ENCODE data around the gene PACSIN1.

Gene PACSIN1

DNA sequence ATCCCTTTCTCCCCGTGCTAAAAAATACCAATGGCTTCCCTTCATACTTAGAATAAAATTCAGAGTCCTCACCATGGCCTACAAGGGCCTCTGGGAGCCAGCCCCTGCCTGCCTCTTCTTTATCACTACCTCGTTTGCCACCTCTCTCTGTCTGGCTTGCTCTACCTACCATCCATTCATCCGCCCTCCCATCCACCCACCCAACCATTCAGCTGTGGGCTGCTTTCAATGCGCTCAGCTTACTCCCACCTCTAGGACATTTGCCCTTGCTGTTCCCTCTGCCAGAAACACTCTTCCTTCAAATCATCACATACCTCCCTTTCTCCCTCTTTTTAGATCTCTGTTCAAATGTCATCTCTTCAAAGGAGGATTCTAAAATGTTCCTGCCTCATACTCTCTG lies 44.4 kb downstream of the PACSIN1 start:
- Histone ChIP-seq H3K18ac (ENCODE audit: low read depth in 1 of 2, low read length in 2 of 2) (no peak overlapping the region), H3K4me2 (ENCODE audit: low read length, poor library complexity, severe bottlenecking) (no peak overlapping the region), H3K4me1 (ENCODE audit: control insufficient read depth, insufficient read depth, low read depth, low read length) (peaks cover 8% of the 10 kb centered on the region), H3K14ac (ENCODE audit: low read length in 2 of 2) (no peak overlapping the region), H2BK5ac (ENCODE audit: low read depth, low read length, poor library complexity, severe bottlenecking) (no peak overlapping the region), H2BK120ac (ENCODE audit: low read depth, low read length) (no peak overlapping the region), H3K4ac (ENCODE audit: low read depth in 1 of 2, low read length in 2 of 2) (no peak overlapping the region), H4K91ac (ENCODE audit: low read length) (no peak overlapping the region), H3K23ac (ENCODE audit: low read length in 2 of 2) (no peak overlapping the region), H2BK12ac (ENCODE audit: low read length in 2 of 2) (no peak overlapping the region), H3K27ac (ENCODE audit: low read length, poor library complexity, severe bottlenecking) (no peak overlapping the region), H3K27me3 (ENCODE audit: control insufficient read depth in 1 of 2, insufficient read depth in 1 of 2, low read length in 2 of 2) (peaks cover 27 to 42% of the 10 kb centered on the region in 2 experiments), H3K36me3 (ENCODE audit: control insufficient read depth in 1 of 2, insufficient read depth in 2 of 2, low read depth in 1 of 2, low read length in 2 of 2) (peaks cover 0 to under 1% of the 10 kb centered on the region in 2 experiments), H4K8ac (ENCODE audit: low read length) (no peak overlapping the region), H2AFZ (ENCODE audit: low read depth, low read length) (no peak overlapping the region), H3K9me3 (ENCODE audit: control insufficient read depth, low read length) (no peaks in the 10 kb centered on the region), H3K9ac (ENCODE audit: low read length) (no peak overlapping the region), H2AK5ac (ENCODE audit: low read length, severe bottlenecking) (no peak overlapping the region), H3K79me1 (replicated peaks; ENCODE audit: low read length, poor library complexity, severe bottlenecking) (no peaks in the 10 kb centered on the region), H2BK15ac (ENCODE audit: low read depth, poor library complexity, severe bottlenecking) (no peak overlapping the region), H3K4me3 (ENCODE audit: insufficient read depth in 1 of 2, low read depth in 1 of 2, low read length in 2 of 2) (no peak overlapping the region)
- WGBS, result 87% methylated on average over 4 of the region's 4 CpGs
- no peak for DNase-seq

DNA sequence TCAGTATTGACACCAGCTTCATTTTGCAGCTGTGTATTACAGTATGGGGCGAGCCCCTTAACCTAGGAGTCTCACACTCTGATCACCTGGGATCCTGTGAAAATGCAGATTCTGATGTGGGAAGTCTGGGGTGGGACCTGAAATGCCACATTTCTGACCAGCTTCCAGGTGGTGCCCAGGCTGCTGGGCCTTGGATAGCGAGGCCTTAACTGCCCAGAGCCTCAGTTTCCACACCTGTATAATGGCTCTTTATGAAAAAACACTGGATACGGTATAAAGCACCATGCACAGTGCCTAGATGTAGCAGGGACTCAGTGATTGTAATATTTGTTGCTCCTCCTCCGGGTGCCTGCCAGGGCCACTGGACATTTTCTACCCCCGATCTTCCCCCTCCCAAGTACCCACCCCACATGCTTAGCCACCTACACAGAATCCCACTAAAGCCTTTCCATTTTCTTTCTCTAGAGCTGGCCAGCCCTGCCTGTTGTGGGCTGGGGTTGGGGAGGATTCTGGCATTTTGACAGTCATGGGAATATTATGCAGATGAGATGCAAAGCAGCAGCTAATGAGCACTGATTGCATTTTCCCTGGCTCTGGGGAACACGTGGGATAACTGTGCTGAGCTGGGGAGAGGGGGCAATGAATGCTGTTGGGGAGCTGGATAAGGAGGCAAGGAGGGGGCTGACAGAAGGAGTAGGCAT lies 45.5 kb downstream of the PACSIN1 start:
- Histone ChIP-seq H2BK5ac (ENCODE audit: low read depth, low read length, poor library complexity, severe bottlenecking) (no peak overlapping the region), H2BK12ac (ENCODE audit: low read length in 2 of 2) (no peak overlapping the region), H3K9me3 (ENCODE audit: control insufficient read depth, low read length) (no peaks in the 10 kb centered on the region), H4K91ac (ENCODE audit: low read length) (no peak overlapping the region), H3K36me3 (ENCODE audit: control insufficient read depth in 1 of 2, insufficient read depth in 2 of 2, low read depth in 1 of 2, low read length in 2 of 2) (peaks cover 0 to 4% of the 10 kb centered on the region in 2 experiments), H2AFZ (ENCODE audit: low read depth, low read length) (no peak overlapping the region), H3K4me3 (ENCODE audit: insufficient read depth in 1 of 2, low read depth in 1 of 2, low read length in 2 of 2) (no peak overlapping the region), H3K27me3 (ENCODE audit: control insufficient read depth in 1 of 2, insufficient read depth in 1 of 2, low read length in 2 of 2) (peaks cover 38 to 49% of the 10 kb centered on the region in 2 experiments), H3K27ac (ENCODE audit: low read length, poor library complexity, severe bottlenecking) (no peak overlapping the region), H2BK15ac (ENCODE audit: low read depth, poor library complexity, severe bottlenecking) (no peak overlapping the region), H3K4me1 (ENCODE audit: control insufficient read depth, insufficient read depth, low read depth, low read length) (peaks cover 8% of the 10 kb centered on the region), H2BK120ac (ENCODE audit: low read depth, low read length) (no peak overlapping the region), H2AK5ac (ENCODE audit: low read length, severe bottlenecking) (no peak overlapping the region), H3K23ac (ENCODE audit: low read length in 2 of 2) (no peak overlapping the region), H3K4me2 (ENCODE audit: low read length, poor library complexity, severe bottlenecking) (no peak overlapping the region), H4K8ac (ENCODE audit: low read length) (no peak overlapping the region), H3K9ac (ENCODE audit: low read length) (no peak overlapping the region), H3K18ac (ENCODE audit: low read depth in 1 of 2, low read length in 2 of 2) (no peak overlapping the region), H3K14ac (ENCODE audit: low read length in 2 of 2) (no peak overlapping the region), H3K4ac (ENCODE audit: low read depth in 1 of 2, low read length in 2 of 2) (no peak overlapping the region), H3K79me1 (replicated peaks; ENCODE audit: low read length, poor library complexity, severe bottlenecking) (no peaks in the 10 kb centered on the region)
- no peak for DNase-seq
- 82% methylated on average over 4 of the region's 6 CpGs for WGBS

DNA sequence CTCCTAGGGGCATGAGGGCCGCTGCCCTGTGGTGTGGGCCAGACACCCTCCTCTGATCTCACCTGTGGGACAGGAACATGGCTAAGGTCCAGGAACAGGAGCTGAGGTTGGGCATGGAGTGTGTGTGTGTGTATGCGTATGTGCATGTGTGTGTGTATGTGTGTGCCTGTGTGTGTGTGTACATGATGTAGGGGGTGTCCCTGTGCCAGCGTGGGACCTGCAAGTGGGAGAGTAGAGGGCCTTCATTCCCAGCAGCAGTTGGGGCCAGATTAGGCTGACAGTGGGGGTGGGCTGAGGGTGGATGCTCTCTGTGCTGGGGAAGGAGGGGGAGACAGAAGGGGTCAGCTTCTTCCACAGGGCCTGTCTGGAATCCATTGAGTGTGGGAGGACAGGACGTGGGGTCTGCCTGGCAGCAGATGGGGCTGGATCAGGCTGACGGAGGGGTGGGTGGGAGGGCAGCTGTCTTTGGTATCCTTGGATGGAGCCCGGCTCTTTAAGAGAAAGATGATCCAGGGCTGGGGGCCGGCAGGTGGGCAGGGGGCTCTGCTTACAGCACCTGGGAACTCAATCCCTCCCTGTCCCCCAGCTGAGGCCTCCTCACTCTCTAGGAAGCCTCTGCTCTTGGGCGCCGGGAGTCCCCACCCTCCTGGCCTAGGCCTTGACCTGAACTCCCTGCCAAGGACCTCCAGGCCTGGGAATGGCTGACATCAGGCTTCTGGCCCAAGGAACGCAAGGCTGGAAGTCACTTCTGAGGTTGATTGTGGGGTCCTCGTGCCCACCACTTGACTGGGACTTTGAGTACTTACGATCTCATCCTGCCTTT lies 46.2 kb downstream of the PACSIN1 start:
- no peak overlapping the region for H2BK120ac ChIP-seq (ENCODE audit: low read depth, low read length)
- H3K4me1 ChIP-seq (ENCODE audit: control insufficient read depth, insufficient read depth, low read depth, low read length), result peaks cover 8% of the 10 kb centered on the region
- H3K14ac ChIP-seq (ENCODE audit: low read length in 2 of 2), result no peak overlapping the region
- H4K8ac ChIP-seq (ENCODE audit: low read length), result peak overlapping the region; percentile 30
- H3K36me3 ChIP-seq (ENCODE audit: control insufficient read depth in 1 of 2, insufficient read depth in 2 of 2, low read depth in 1 of 2, low read length in 2 of 2), result peaks cover 0 to 4% of the 10 kb centered on the region in 2 experiments
- no peak overlapping the region for H2BK5ac ChIP-seq (ENCODE audit: low read depth, low read length, poor library complexity, severe bottlenecking)
- no peak overlapping the region for H3K9ac ChIP-seq (ENCODE audit: low read length)
- H3K4me3 ChIP-seq (ENCODE audit: insufficient read depth in 1 of 2, low read depth in 1 of 2, low read length in 2 of 2), result no peak overlapping the region
- no peak overlapping the region for H4K91ac ChIP-seq (ENCODE audit: low read length)
- H2BK12ac ChIP-seq (ENCODE audit: low read length in 2 of 2), result no peak overlapping the region
- H3K4ac ChIP-seq (ENCODE audit: low read depth in 1 of 2, low read length in 2 of 2), result no peak overlapping the region
- no peak overlapping the region for H2BK15ac ChIP-seq (ENCODE audit: low read depth, poor library complexity, severe bottlenecking)
- no peak for DNase-seq
- peaks cover 45 to 53% of the 10 kb centered on the region in 2 experiments for H3K27me3 ChIP-seq (ENCODE audit: control insufficient read depth in 1 of 2, insufficient read depth in 1 of 2, low read length in 2 of 2)
- no peak overlapping the region for H3K18ac ChIP-seq (ENCODE audit: low read depth in 1 of 2, low read length in 2 of 2)
- H3K9me3 ChIP-seq (ENCODE audit: control insufficient read depth, low read length), result no peaks in the 10 kb centered on the region
- WGBS, result 71% methylated on average over 11 of the region's 12 CpGs
- H3K27ac ChIP-seq (ENCODE audit: low read length, poor library complexity, severe bottlenecking), result no peak overlapping the region
- peak overlapping the region in 1 of 2 experiments; percentile 2 for H3K23ac ChIP-seq (ENCODE audit: low read length in 2 of 2)
- H2AK5ac ChIP-seq (ENCODE audit: low read length, severe bottlenecking), result no peak overlapping the region
- no peaks in the 10 kb centered on the region for H3K79me1 ChIP-seq (replicated peaks; ENCODE audit: low read length, poor library complexity, severe bottlenecking)
- H3K4me2 ChIP-seq (ENCODE audit: low read length, poor library complexity, severe bottlenecking), result no peak overlapping the region
- H2AFZ ChIP-seq (ENCODE audit: low read depth, low read length), result no peak overlapping the region

GRCh38 chr6:34512738-34513115 lies 46.9 kb downstream of the PACSIN1 start:
- peaks cover 8% of the 10 kb centered on the region for H3K4me1 ChIP-seq (ENCODE audit: control insufficient read depth, insufficient read depth, low read depth, low read length)
- H3K4ac ChIP-seq (ENCODE audit: low read depth in 1 of 2, low read length in 2 of 2), result no peak overlapping the region
- WGBS, result 88% methylated on average over 5 of the region's 5 CpGs
- H3K27ac ChIP-seq (ENCODE audit: low read length, poor library complexity, severe bottlenecking), result no peak overlapping the region
- no peak overlapping the region for H3K14ac ChIP-seq (ENCODE audit: low read length in 2 of 2)
- no peaks in the 10 kb centered on the region for H3K9me3 ChIP-seq (ENCODE audit: control insufficient read depth, low read length)
- no peak overlapping the region for H2BK5ac ChIP-seq (ENCODE audit: low read depth, low read length, poor library complexity, severe bottlenecking)
- H4K8ac ChIP-seq (ENCODE audit: low read length), result no peak overlapping the region
- H2BK15ac ChIP-seq (ENCODE audit: low read depth, poor library complexity, severe bottlenecking), result no peak overlapping the region
- H2AFZ ChIP-seq (ENCODE audit: low read depth, low read length), result no peak overlapping the region
- no peak overlapping the region for H3K4me3 ChIP-seq (ENCODE audit: insufficient read depth in 1 of 2, low read depth in 1 of 2, low read length in 2 of 2)
- H2AK5ac ChIP-seq (ENCODE audit: low read length, severe bottlenecking), result no peak overlapping the region
- peaks cover 51 to 59% of the 10 kb centered on the region in 2 experiments for H3K27me3 ChIP-seq (ENCODE audit: control insufficient read depth in 1 of 2, insufficient read depth in 1 of 2, low read length in 2 of 2)
- H2BK120ac ChIP-seq (ENCODE audit: low read depth, low read length), result no peak overlapping the region
- H2BK12ac ChIP-seq (ENCODE audit: low read length in 2 of 2), result no peak overlapping the region
- H3K36me3 ChIP-seq (ENCODE audit: control insufficient read depth in 1 of 2, insufficient read depth in 2 of 2, low read depth in 1 of 2, low read length in 2 of 2), result peaks cover 0 to 4% of the 10 kb centered on the region in 2 experiments
- H3K9ac ChIP-seq (ENCODE audit: low read length), result no peak overlapping the region
- H3K4me2 ChIP-seq (ENCODE audit: low read length, poor library complexity, severe bottlenecking), result no peak overlapping the region
- H3K79me1 ChIP-seq (replicated peaks; ENCODE audit: low read length, poor library complexity, severe bottlenecking), result no peaks in the 10 kb centered on the region
- H3K23ac ChIP-seq (ENCODE audit: low read length in 2 of 2), result no peak overlapping the region
- no peak overlapping the region for H4K91ac ChIP-seq (ENCODE audit: low read length)
- DNase-seq, result peak; percentile 3
- H3K18ac ChIP-seq (ENCODE audit: low read depth in 1 of 2, low read length in 2 of 2), result no peak overlapping the region

Data from mesenchymal stem cell (in vitro differentiated cells and primary cell).